Endothelial cell of hepatic sinusoid (primary cell): Measurements from ENCODE around the gene KCNIP3.

Source experiments
- in situ Hi-C: cut with HindIII; loops from 2 replicates; pipeline ENCODE4 v1.10.0; 2017; ENCODE audit warnings: low sequenced_read_pairs

The KCNIP3 gene

GRCh38 chr2:95274291-95275150, 22.6 kb upstream of the KCNIP3 start, which contains the start of gene PROM2:
Gene PROM2, plus strand, starts transcription at chr2:95274449. Its CDS starts 137 bp downstream, at chr2:95274586.
- in situ Hi-C loops = loop anchor here (5.0 kb wide), 1 partner anchor 38 kb away; no protein-coding TSS in a partner anchor

- in situ Hi-C loops = no loop called here
Observed at GRCh38 chr2:95275151-95275515, 22.0 kb upstream of the KCNIP3 start.

GRCh38 chr2:95275601-95276243, 21.4 kb upstream of the KCNIP3 start:
- in situ Hi-C loops = no loop called here

- in situ Hi-C loops = no loop called here
Observed at GRCh38 chr2:95276244-95276887, 20.8 kb upstream of the KCNIP3 start.

GRCh38 chr2:95276888-95277245, 20.3 kb upstream of the KCNIP3 start:
- in situ Hi-C loops = no loop called here

GRCh38 chr2:95277246-95277906, 19.8 kb upstream of the KCNIP3 start:
- in situ Hi-C loops = no loop called here

- in situ Hi-C loops = no loop called here
Observed at GRCh38 chr2:95278051-95278471, 19.1 kb upstream of the KCNIP3 start.

- in situ Hi-C loops = no loop called here
Observed at GRCh38 chr2:95278637-95279225, 18.4 kb upstream of the KCNIP3 start.

- in situ Hi-C loops = no loop called here
Observed at GRCh38 chr2:95279435-95280035, 17.6 kb upstream of the KCNIP3 start.

- in situ Hi-C loops = no loop called here
Observed at GRCh38 chr2:95281071-95281470, 16.1 kb upstream of the KCNIP3 start.

- in situ Hi-C loops = no loop called here
Observed at GRCh38 chr2:95281786-95282185, 15.4 kb upstream of the KCNIP3 start.

GRCh38 chr2:95282458-95282857, 14.7 kb upstream of the KCNIP3 start:
- in situ Hi-C loops = no loop called here

- in situ Hi-C loops = no loop called here
Observed at GRCh38 chr2:95283562-95283961, 13.6 kb upstream of the KCNIP3 start.

GRCh38 chr2:95284886-95285541, 12.1 kb upstream of the KCNIP3 start:
- in situ Hi-C loops = no loop called here

- in situ Hi-C loops = no loop called here
Observed at GRCh38 chr2:95285542-95285932, 11.6 kb upstream of the KCNIP3 start.

GRCh38 chr2:95287336-95287735, 9.8 kb upstream of the KCNIP3 start:
- in situ Hi-C loops = no loop called here

GRCh38 chr2:95287806-95288205, 9.3 kb upstream of the KCNIP3 start:
- in situ Hi-C loops = no loop called here

GRCh38 chr2:95289253-95289652, 7.9 kb upstream of the KCNIP3 start:
- in situ Hi-C loops = no loop called here

- in situ Hi-C loops = no loop called here
Observed at GRCh38 chr2:95291222-95291621, 5.9 kb upstream of the KCNIP3 start.
